M059J (cell line): ENCODE measurements around the gene CHID1. TPM values are rescaled to one million over a fixed set of nuclear protein-coding genes. Genes with fewer than 3 reads are reported as not detected.

Experiments
- DNase-seq: peaks from one replicate; pipeline ENCODE4 v3.0.0-alpha.2; 2012; ENCODE audit warnings: low read depth
- total RNA-seq: library from RNA; depleted of rRNA; stranded (reverse); fragments of >200 nt; shearing (Covaris generic); gene quantifications from 2 replicates; pipeline ENCODE4 v1.2.3, GENCODE V29; 2014; rRNA removed

The CHID1 gene
- total RNA-seq, result 88.2 and 92.6 TPM in 2 replicates

- peak; percentile 86 for DNase-seq
Measured at GRCh38 chr11:910589-911030, at the start of gene CHID1. CHID1 (minus strand) TSS chr11:910810; CDS start chr11:904816, 5,994 bp downstream.

- no peak for DNase-seq
Measured at GRCh38 chr11:959608-960007, 49.0 kb upstream of the CHID1 start.

GRCh38 chr11:959027-959426, 48.4 kb upstream of the CHID1 start:
- DNase-seq, result no peak

GRCh38 chr11:958101-958500, 47.5 kb upstream of the CHID1 start:
- DNase-seq, result no peak

GRCh38 chr11:957212-957920, 46.8 kb upstream of the CHID1 start:
- no peak for DNase-seq

- DNase-seq, result no peak
Measured at GRCh38 chr11:955154-956063, 44.8 kb upstream of the CHID1 start.

- DNase-seq, result no peak
Measured at GRCh38 chr11:954392-955153, 44.0 kb upstream of the CHID1 start.

- DNase-seq, result no peak
Measured at GRCh38 chr11:953512-953911, 42.9 kb upstream of the CHID1 start.

GRCh38 chr11:952406-953385, 42.1 kb upstream of the CHID1 start:
- DNase-seq, result no peak

GRCh38 chr11:951507-951906, 40.9 kb upstream of the CHID1 start:
- DNase-seq, result no peak

- DNase-seq, result no peak
Measured at GRCh38 chr11:947744-948143, 37.1 kb upstream of the CHID1 start.

- DNase-seq, result no peak
Measured at GRCh38 chr11:945986-946385, 35.4 kb upstream of the CHID1 start.

GRCh38 chr11:944711-945470, 34.3 kb upstream of the CHID1 start:
- DNase-seq, result no peak

- DNase-seq, result no peak
Measured at GRCh38 chr11:942823-943222, 32.2 kb upstream of the CHID1 start.

- DNase-seq, result no peak
Measured at GRCh38 chr11:940496-941135, 30.0 kb upstream of the CHID1 start.

GRCh38 chr11:937841-938261, 27.2 kb upstream of the CHID1 start:
- no peak for DNase-seq

- DNase-seq, result no peak
Measured at GRCh38 chr11:936199-936598, 25.6 kb upstream of the CHID1 start.

- no peak for DNase-seq
Measured at GRCh38 chr11:934527-934926, 23.9 kb upstream of the CHID1 start.

- DNase-seq, result no peak
Measured at GRCh38 chr11:933936-934335, 23.3 kb upstream of the CHID1 start.
